Neural cell (in vitro differentiated cells): ENCODE measurements around the gene NUF2.

Experiments used
- EP300 ChIP-seq: fragments of 450-650 bp; conservative IDR thresholded peaks from 2 replicates; pipeline ENCODE4 v1.6.1; 2014; ENCODE audit warnings: antibody characterized with exemption, mild to moderate bottlenecking, moderate library complexity; ENCODE audit not compliant: poor library complexity, severe bottlenecking
- EZH2 ChIP-seq: fragments of 200-600, 300-800 bp; shearing (Covaris generic), sonication (generic); IDR thresholded peaks from 2 replicates; pipeline ENCODE4 v1.6.1; 2014; ENCODE audit warnings: antibody characterized with exemption, low read length, borderline replicate concordance, mild to moderate bottlenecking; ENCODE audit not compliant: insufficient read depth, poor library complexity, severe bottlenecking
- MXI1 ChIP-seq: fragments of 450-650 bp; conservative IDR thresholded peaks from 2 replicates; pipeline ENCODE4 v1.6.1; 2014; ENCODE audit warnings: antibody characterized with exemption, mild to moderate bottlenecking; ENCODE audit not compliant: poor library complexity, severe bottlenecking
- POLR2AphosphoS5 ChIP-seq: IDR thresholded peaks from 2 replicates; pipeline ENCODE4 v1.6.1; 2012
- TAF1 ChIP-seq: IDR thresholded peaks from 2 replicates; pipeline ENCODE4 v1.6.1; 2012; ENCODE audit warnings: low read depth
- TF ChIP-seq, protein P1 (sequence below): fragments of 450-650 bp; IDR thresholded peaks from 2 replicates; pipeline ENCODE4 v1.5.1; 2014; ENCODE audit warnings: antibody characterized with exemption, mild to moderate bottlenecking, moderate library complexity; ENCODE audit not compliant: poor library complexity, severe bottlenecking
- TF ChIP-seq, protein P2 (sequence below): IDR thresholded peaks from 2 replicates; pipeline ENCODE4 v1.6.1; 2012; ENCODE audit warnings: borderline replicate concordance

DNA sequence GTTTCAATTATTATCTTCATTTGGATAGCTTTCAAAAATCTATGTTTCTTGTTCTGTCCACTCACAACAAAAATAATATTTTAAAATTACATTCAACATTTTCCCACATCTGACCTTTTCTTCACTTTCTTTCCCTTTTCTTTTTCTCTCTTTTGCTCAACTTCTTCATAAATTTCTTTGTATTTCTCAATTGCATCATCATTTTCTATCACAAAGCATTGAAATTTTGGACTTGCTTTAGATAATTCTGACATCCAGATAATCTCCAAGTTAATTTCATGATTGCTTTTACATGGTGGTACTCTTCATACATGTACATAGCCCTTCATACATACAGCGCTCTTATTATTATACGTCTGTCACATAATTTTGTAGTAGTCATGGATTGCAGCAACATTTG, 30.2 kb downstream of the NUF2 start:
- no peak for TF ChIP-seq EZH2
- TF ChIP-seq EP300, result no peak
- TF ChIP-seq, protein P1, sequence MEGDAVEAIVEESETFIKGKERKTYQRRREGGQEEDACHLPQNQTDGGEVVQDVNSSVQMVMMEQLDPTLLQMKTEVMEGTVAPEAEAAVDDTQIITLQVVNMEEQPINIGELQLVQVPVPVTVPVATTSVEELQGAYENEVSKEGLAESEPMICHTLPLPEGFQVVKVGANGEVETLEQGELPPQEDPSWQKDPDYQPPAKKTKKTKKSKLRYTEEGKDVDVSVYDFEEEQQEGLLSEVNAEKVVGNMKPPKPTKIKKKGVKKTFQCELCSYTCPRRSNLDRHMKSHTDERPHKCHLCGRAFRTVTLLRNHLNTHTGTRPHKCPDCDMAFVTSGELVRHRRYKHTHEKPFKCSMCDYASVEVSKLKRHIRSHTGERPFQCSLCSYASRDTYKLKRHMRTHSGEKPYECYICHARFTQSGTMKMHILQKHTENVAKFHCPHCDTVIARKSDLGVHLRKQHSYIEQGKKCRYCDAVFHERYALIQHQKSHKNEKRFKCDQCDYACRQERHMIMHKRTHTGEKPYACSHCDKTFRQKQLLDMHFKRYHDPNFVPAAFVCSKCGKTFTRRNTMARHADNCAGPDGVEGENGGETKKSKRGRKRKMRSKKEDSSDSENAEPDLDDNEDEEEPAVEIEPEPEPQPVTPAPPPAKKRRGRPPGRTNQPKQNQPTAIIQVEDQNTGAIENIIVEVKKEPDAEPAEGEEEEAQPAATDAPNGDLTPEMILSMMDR, result no peak
- no peak for TF ChIP-seq POLR2AphosphoS5
- TF ChIP-seq, protein P2, sequence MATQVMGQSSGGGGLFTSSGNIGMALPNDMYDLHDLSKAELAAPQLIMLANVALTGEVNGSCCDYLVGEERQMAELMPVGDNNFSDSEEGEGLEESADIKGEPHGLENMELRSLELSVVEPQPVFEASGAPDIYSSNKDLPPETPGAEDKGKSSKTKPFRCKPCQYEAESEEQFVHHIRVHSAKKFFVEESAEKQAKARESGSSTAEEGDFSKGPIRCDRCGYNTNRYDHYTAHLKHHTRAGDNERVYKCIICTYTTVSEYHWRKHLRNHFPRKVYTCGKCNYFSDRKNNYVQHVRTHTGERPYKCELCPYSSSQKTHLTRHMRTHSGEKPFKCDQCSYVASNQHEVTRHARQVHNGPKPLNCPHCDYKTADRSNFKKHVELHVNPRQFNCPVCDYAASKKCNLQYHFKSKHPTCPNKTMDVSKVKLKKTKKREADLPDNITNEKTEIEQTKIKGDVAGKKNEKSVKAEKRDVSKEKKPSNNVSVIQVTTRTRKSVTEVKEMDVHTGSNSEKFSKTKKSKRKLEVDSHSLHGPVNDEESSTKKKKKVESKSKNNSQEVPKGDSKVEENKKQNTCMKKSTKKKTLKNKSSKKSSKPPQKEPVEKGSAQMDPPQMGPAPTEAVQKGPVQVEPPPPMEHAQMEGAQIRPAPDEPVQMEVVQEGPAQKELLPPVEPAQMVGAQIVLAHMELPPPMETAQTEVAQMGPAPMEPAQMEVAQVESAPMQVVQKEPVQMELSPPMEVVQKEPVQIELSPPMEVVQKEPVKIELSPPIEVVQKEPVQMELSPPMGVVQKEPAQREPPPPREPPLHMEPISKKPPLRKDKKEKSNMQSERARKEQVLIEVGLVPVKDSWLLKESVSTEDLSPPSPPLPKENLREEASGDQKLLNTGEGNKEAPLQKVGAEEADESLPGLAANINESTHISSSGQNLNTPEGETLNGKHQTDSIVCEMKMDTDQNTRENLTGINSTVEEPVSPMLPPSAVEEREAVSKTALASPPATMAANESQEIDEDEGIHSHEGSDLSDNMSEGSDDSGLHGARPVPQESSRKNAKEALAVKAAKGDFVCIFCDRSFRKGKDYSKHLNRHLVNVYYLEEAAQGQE, result no peak
- no peak for TF ChIP-seq TAF1
- TF ChIP-seq MXI1, result no peak
